GM23338 (cell line): ENCODE results near the gene TNFRSF6B. TPM values are rescaled to one million over a fixed set of nuclear protein-coding genes. Genes with fewer than 3 reads are reported as not detected.

Experiments used
- ATAC-seq: fragments of 200-7000 bp; cut with Tn5 transposase; 3 replicates; pipeline ENCODE4 v1.9.1; 2020
- DNase-seq: peaks from one replicate; pipeline ENCODE4 v3.0.0-alpha.2; 2015; ENCODE audit warnings: low spot score
- H2AFZ ChIP-seq: fragments of 200-600 bp; sonication (generic); 2 replicates; pipeline ENCODE4 v1.8.0; 2016; ENCODE audit warnings: antibody characterized with exemption, mild to moderate bottlenecking, moderate library complexity
- H3F3A ChIP-seq: fragments of 200-600 bp; sonication (generic); replicated peaks from 2 replicates; pipeline ENCODE4 v1.8.0; 2017; ENCODE audit warnings: antibody characterized with exemption, mixed run types, low read depth
- H3K27ac ChIP-seq: fragments of 200-600 bp; sonication (generic); 2 replicates; pipeline ENCODE4 v1.6.1; 2016; ENCODE audit warnings: low read depth
- H3K27me3 ChIP-seq: fragments of 200-600 bp; sonication (generic); 2 replicates; pipeline ENCODE4 v1.8.0; 2016; ENCODE audit warnings: mild to moderate bottlenecking, mixed run types, moderate library complexity; ENCODE audit not compliant: insufficient read depth
- H3K36me3 ChIP-seq: fragments of 200-600 bp; sonication (generic); 2 replicates; pipeline ENCODE4 v1.8.0; 2016; ENCODE audit warnings: mild to moderate bottlenecking; ENCODE audit not compliant: insufficient read depth
- H3K4me1 ChIP-seq: fragments of 200-600 bp; sonication (generic); 2 replicates; pipeline ENCODE4 v1.8.0; 2016; ENCODE audit warnings: mild to moderate bottlenecking, moderate library complexity; ENCODE audit not compliant: insufficient read depth
- H3K4me2 ChIP-seq: fragments of 200-600 bp; sonication (generic); 2 replicates; pipeline ENCODE4 v1.7.1; 2017; ENCODE audit warnings: mixed run types
- H3K4me3 ChIP-seq: fragments of 200-600 bp; sonication (generic); 2 replicates; pipeline ENCODE4 v1.6.1; 2016; ENCODE audit warnings: mixed run types
- H3K79me2 ChIP-seq: fragments of 200-600 bp; sonication (generic); replicated peaks from 2 replicates; pipeline ENCODE4 v1.8.0; 2017; ENCODE audit warnings: mild to moderate bottlenecking; ENCODE audit not compliant: insufficient read depth
- H3K9me2 ChIP-seq: fragments of 200-600 bp; sonication (generic); 2 replicates; pipeline ENCODE4 v1.8.0; 2017; ENCODE audit not compliant: insufficient read depth
- H4K20me1 ChIP-seq: fragments of 200-600 bp; sonication (generic); replicated peaks from 2 replicates; pipeline ENCODE4 v1.8.0; 2017; ENCODE audit warnings: mild to moderate bottlenecking; ENCODE audit not compliant: insufficient read depth
- H3K27ac Mint-ChIP-seq: 2 replicates; pipeline ENCODE4 v1.8.0; 2020; ENCODE audit warnings: inconsistent platforms, mild to moderate bottlenecking, moderate library complexity, mixed read lengths
- H3K27me3 Mint-ChIP-seq: 3 replicates; pipeline ENCODE4 v1.8.0; 2022; ENCODE audit warnings: low read depth, mild to moderate bottlenecking, moderate library complexity, mixed read lengths, inconsistent platforms; ENCODE audit not compliant: insufficient read depth, poor library complexity
- H3K36me3 Mint-ChIP-seq: 3 replicates; pipeline ENCODE4 v1.8.0; 2021; ENCODE audit warnings: low read depth, mild to moderate bottlenecking, inconsistent platforms, moderate library complexity, mixed read lengths
- H3K4me1 Mint-ChIP-seq: 3 replicates; pipeline ENCODE4 v1.8.0; 2020; ENCODE audit warnings: mild to moderate bottlenecking, inconsistent platforms, mixed read lengths
- H3K4me3 Mint-ChIP-seq: 3 replicates; pipeline ENCODE4 v1.8.0; 2021; ENCODE audit warnings: moderate library complexity, mild to moderate bottlenecking, inconsistent platforms, mixed read lengths
- H3K9me3 Mint-ChIP-seq: 3 replicates; pipeline ENCODE4 v1.8.0; 2020; ENCODE audit warnings: moderate library complexity, mild to moderate bottlenecking, inconsistent platforms, mixed read lengths
- CREB1 ChIP-seq: fragments of 250-450 bp; sonication (Bioruptor Pico); IDR thresholded peaks from 2 replicates; pipeline ENCODE4 v1.5.0; 2020; ENCODE audit warnings: low read depth, mild to moderate bottlenecking, moderate library complexity
- JUNB ChIP-seq: IDR thresholded peaks from one replicate; pipeline ENCODE4 v1.6.1; 2016; ENCODE audit warnings: antibody characterized with exemption; ENCODE audit not compliant: unreplicated experiment
- NANOG ChIP-seq: IDR thresholded peaks from 2 replicates; pipeline ENCODE4 v1.6.1; 2016; ENCODE audit warnings: antibody characterized with exemption, borderline replicate concordance
- polyA plus RNA-seq: library from polyadenylated mRNA; unstranded; fragments of >200 nt; fragmentation: Nextera tagmentation; extraction: Ambion mirVana; gene quantifications from 2 replicates; pipeline ENCODE4 v1.2.1, GENCODE V29; 2016
- total RNA-seq: library from RNA; depleted of rRNA; stranded (reverse); fragments of >200 nt; shearing (Covaris generic); gene quantifications from 2 replicates; pipeline ENCODE4 v1.2.3, GENCODE V29; 2014
- TF ChIP-seq, protein P1 (sequence below): fragments of 250-450 bp; sonication (Bioruptor Pico); IDR thresholded peaks from 2 replicates; pipeline ENCODE4 v1.5.0; 2020; ENCODE audit warnings: mild to moderate bottlenecking, moderate library complexity
- TF ChIP-seq, protein P2 (sequence below): IDR thresholded peaks from one replicate; pipeline ENCODE4 v1.6.1; 2018; ENCODE audit warnings: antibody characterized with exemption; ENCODE audit not compliant: unreplicated experiment

The TNFRSF6B gene
- total and polyA plus RNA-seq, 2 experiments from 2014 or later: 0.28 TPM; not detected in 1

GRCh38 chr20:63736893-63737694, 40.6 kb downstream of the TNFRSF6B start (continued):
- TF ChIP-seq, protein P1, sequence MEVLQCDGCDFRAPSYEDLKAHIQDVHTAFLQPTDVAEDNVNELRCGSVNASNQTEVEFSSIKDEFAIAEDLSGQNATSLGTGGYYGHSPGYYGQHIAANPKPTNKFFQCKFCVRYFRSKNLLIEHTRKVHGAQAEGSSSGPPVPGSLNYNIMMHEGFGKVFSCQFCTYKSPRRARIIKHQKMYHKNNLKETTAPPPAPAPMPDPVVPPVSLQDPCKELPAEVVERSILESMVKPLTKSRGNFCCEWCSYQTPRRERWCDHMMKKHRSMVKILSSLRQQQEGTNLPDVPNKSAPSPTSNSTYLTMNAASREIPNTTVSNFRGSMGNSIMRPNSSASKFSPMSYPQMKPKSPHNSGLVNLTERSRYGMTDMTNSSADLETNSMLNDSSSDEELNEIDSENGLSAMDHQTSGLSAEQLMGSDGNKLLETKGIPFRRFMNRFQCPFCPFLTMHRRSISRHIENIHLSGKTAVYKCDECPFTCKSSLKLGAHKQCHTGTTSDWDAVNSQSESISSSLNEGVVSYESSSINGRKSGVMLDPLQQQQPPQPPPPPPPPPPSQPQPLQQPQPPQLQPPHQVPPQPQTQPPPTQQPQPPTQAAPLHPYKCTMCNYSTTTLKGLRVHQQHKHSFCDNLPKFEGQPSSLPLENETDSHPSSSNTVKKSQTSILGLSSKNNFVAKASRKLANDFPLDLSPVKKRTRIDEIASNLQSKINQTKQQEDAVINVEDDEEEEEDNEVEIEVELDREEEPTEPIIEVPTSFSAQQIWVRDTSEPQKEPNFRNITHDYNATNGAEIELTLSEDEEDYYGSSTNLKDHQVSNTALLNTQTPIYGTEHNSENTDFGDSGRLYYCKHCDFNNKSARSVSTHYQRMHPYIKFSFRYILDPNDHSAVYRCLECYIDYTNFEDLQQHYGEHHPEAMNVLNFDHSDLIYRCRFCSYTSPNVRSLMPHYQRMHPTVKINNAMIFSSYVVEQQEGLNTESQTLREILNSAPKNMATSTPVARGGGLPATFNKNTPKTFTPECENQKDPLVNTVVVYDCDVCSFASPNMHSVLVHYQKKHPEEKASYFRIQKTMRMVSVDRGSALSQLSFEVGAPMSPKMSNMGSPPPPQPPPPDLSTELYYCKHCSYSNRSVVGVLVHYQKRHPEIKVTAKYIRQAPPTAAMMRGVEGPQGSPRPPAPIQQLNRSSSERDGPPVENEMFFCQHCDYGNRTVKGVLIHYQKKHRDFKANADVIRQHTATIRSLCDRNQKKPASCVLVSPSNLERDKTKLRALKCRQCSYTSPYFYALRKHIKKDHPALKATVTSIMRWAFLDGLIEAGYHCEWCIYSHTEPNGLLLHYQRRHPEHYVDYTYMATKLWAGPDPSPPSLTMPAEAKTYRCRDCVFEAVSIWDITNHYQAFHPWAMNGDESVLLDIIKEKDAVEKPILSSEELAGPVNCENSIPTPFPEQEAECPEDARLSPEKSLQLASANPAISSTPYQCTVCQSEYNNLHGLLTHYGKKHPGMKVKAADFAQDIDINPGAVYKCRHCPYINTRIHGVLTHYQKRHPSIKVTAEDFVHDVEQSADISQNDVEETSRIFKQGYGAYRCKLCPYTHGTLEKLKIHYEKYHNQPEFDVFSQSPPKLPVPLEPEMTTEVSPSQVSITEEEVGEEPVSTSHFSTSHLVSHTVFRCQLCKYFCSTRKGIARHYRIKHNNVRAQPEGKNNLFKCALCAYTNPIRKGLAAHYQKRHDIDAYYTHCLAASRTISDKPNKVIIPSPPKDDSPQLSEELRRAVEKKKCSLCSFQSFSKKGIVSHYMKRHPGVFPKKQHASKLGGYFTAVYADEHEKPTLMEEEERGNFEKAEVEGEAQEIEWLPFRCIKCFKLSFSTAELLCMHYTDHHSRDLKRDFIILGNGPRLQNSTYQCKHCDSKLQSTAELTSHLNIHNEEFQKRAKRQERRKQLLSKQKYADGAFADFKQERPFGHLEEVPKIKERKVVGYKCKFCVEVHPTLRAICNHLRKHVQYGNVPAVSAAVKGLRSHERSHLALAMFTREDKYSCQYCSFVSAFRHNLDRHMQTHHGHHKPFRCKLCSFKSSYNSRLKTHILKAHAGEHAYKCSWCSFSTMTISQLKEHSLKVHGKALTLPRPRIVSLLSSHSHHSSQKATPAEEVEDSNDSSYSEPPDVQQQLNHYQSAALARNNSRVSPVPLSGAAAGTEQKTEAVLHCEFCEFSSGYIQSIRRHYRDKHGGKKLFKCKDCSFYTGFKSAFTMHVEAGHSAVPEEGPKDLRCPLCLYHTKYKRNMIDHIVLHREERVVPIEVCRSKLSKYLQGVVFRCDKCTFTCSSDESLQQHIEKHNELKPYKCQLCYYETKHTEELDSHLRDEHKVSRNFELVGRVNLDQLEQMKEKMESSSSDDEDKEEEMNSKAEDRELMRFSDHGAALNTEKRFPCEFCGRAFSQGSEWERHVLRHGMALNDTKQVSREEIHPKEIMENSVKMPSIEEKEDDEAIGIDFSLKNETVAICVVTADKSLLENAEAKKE (CRISPR knock-in tag): no peak
- TF ChIP-seq JUNB: no peak
- TF ChIP-seq, protein P2, sequence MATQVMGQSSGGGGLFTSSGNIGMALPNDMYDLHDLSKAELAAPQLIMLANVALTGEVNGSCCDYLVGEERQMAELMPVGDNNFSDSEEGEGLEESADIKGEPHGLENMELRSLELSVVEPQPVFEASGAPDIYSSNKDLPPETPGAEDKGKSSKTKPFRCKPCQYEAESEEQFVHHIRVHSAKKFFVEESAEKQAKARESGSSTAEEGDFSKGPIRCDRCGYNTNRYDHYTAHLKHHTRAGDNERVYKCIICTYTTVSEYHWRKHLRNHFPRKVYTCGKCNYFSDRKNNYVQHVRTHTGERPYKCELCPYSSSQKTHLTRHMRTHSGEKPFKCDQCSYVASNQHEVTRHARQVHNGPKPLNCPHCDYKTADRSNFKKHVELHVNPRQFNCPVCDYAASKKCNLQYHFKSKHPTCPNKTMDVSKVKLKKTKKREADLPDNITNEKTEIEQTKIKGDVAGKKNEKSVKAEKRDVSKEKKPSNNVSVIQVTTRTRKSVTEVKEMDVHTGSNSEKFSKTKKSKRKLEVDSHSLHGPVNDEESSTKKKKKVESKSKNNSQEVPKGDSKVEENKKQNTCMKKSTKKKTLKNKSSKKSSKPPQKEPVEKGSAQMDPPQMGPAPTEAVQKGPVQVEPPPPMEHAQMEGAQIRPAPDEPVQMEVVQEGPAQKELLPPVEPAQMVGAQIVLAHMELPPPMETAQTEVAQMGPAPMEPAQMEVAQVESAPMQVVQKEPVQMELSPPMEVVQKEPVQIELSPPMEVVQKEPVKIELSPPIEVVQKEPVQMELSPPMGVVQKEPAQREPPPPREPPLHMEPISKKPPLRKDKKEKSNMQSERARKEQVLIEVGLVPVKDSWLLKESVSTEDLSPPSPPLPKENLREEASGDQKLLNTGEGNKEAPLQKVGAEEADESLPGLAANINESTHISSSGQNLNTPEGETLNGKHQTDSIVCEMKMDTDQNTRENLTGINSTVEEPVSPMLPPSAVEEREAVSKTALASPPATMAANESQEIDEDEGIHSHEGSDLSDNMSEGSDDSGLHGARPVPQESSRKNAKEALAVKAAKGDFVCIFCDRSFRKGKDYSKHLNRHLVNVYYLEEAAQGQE: no peak
- no peak for TF ChIP-seq NANOG

GRCh38 chr20:63737695-63737944, 41.2 kb downstream of the TNFRSF6B start:
- Histone ChIP-seq H3K4me3 (peak overlapping the region; percentile 63), H3K27me3 (peaks cover 6% of the 10 kb centered on the region), H3K9me2 (no peaks in the 10 kb centered on the region), H3K27ac (no peak overlapping the region), H3K79me2 (no peaks in the 10 kb centered on the region), H4K20me1 (no peaks in the 10 kb centered on the region), H3K4me1 (peaks cover 7% of the 10 kb centered on the region; the same call in 1 of the 2 replicates), H2AFZ (no peak overlapping the region), H3K36me3 (no peaks in the 10 kb centered on the region), H3K4me2 (peak overlapping the region; percentile 82), H3F3A (peaks cover 8% of the 10 kb centered on the region)
- no peak overlapping the region for H3K27ac Mint-ChIP-seq
- no peak overlapping the region for H3K4me3 Mint-ChIP-seq
- H3K27me3 Mint-ChIP-seq: peaks cover 14% of the 10 kb centered on the region
- TF ChIP-seq, protein P1 (CRISPR knock-in tag): no peak
- TF ChIP-seq CREB1 (CRISPR knock-in tag): no peak
- no peaks in the 10 kb centered on the region; the same call in 2 of the 3 replicates for H3K9me3 Mint-ChIP-seq
- H3K36me3 Mint-ChIP-seq: peaks cover 10% of the 10 kb centered on the region
- no peak for DNase-seq
- H3K4me1 Mint-ChIP-seq: no peaks in the 10 kb centered on the region
- ATAC-seq: no peak
